GM23248 (cell line): ENCODE data around the gene NPY. TPM values are rescaled to one million over a fixed set of nuclear protein-coding genes. Genes with fewer than 3 reads are reported as not detected.
A peak's percentile ranks its signal among the peaks of the same experiment; 100 is the strongest.

Experiments
- DNase-seq: peaks from one replicate; pipeline ENCODE4 v3.0.0-alpha.2; 2015
- H2AFZ ChIP-seq: fragments of 200-600 bp; sonication (generic); 2 replicates; pipeline ENCODE4 v1.6.1; 2016; ENCODE audit warnings: antibody characterized with exemption
- H3F3A ChIP-seq: fragments of 200-600 bp; sonication (generic); 2 replicates; pipeline ENCODE4 v1.6.1; 2016; ENCODE audit warnings: mild to moderate bottlenecking, antibody characterized with exemption, mixed run types; ENCODE audit not compliant: insufficient read depth
- H3K27ac ChIP-seq: fragments of 200-600 bp; sonication (generic); 2 replicates; pipeline ENCODE4 v1.5.1; 2016; ENCODE audit warnings: mild to moderate bottlenecking
- H3K27me3 ChIP-seq: fragments of 200-600 bp; sonication (generic); replicated peaks from 2 replicates; pipeline ENCODE4 v1.6.1; 2016; ENCODE audit warnings: mild to moderate bottlenecking; ENCODE audit not compliant: insufficient read depth
- H3K36me3 ChIP-seq: fragments of 200-600 bp; sonication (generic); 2 replicates; pipeline ENCODE4 v1.6.1; 2016; ENCODE audit warnings: low read depth, mild to moderate bottlenecking
- H3K4me1 ChIP-seq: fragments of 200-600 bp; sonication (generic); 2 replicates; pipeline ENCODE4 v1.6.1; 2016; ENCODE audit warnings: mild to moderate bottlenecking; ENCODE audit not compliant: insufficient read depth
- H3K4me2 ChIP-seq: fragments of 200-600 bp; sonication (generic); one replicate; pipeline ENCODE4 v1.6.1; 2016; ENCODE audit warnings: mild to moderate bottlenecking; ENCODE audit not compliant: unreplicated experiment
- H3K4me3 ChIP-seq: fragments of 200-600 bp; sonication (generic); 2 replicates; pipeline ENCODE4 v1.5.1; 2016; ENCODE audit warnings: mild to moderate bottlenecking
- H3K79me2 ChIP-seq: fragments of 200-600 bp; sonication (generic); 2 replicates; pipeline ENCODE4 v1.6.1; 2016; ENCODE audit warnings: mild to moderate bottlenecking; ENCODE audit not compliant: insufficient read depth
- H3K9ac ChIP-seq: fragments of 200-600 bp; sonication (generic); 2 replicates; pipeline ENCODE4 v1.6.1; 2016; ENCODE audit warnings: mild to moderate bottlenecking
- H3K9me2 ChIP-seq: fragments of 200-600 bp; sonication (generic); 2 replicates; pipeline ENCODE4 v1.6.1; 2016; ENCODE audit warnings: mixed run types, mild to moderate bottlenecking, moderate library complexity; ENCODE audit not compliant: insufficient read depth
- H3K9me3 ChIP-seq: fragments of 200-600 bp; sonication (generic); one replicate; pipeline ENCODE4 v1.6.1; 2017; ENCODE audit warnings: low read depth
- H4K20me1 ChIP-seq: fragments of 200-600 bp; sonication (generic); 2 replicates; pipeline ENCODE4 v1.6.0; 2016; ENCODE audit not compliant: insufficient read depth
- EZH2 ChIP-seq: fragments of 200-600 bp; sonication (generic); IDR thresholded peaks from 2 replicates; pipeline ENCODE4 v1.6.1; 2018; ENCODE audit warnings: antibody characterized with exemption, mild to moderate bottlenecking; ENCODE audit not compliant: insufficient read depth, poor library complexity, severe bottlenecking
- EZH2phosphoT487 ChIP-seq: fragments of 200-600 bp; sonication (generic); IDR thresholded peaks from 2 replicates; pipeline ENCODE4 v1.6.1; 2018; ENCODE audit warnings: antibody characterized with exemption, moderate library complexity, mild to moderate bottlenecking, low read depth; ENCODE audit not compliant: insufficient read depth
- WGBS, 2 experiments: methylation state at CpG; one replicate each; pipeline ENCODE4 v1.1.6; 2015 to 2017; ENCODE audit warnings: low lambda C conversion rate in 2 of 2, low coverage in 1 of 2; ENCODE audit errors: missing lambda C conversion rate in 2 of 2; 5-methylcytosine and 5-hydroxymethylcytosine counted together
- in situ Hi-C: fragments of 300-500 bp; cut with MboI; formaldehyde crosslinking; loops from 2 replicates; pipeline ENCODE4 v1.15.0; 2020
- polyA plus RNA-seq: library from polyadenylated mRNA; unstranded; fragments of >200 nt; fragmentation: Nextera tagmentation; extraction: Ambion mirVana; gene quantifications from 2 replicates; pipeline ENCODE4 v1.2.1, GENCODE V29; 2016
- total RNA-seq: library from RNA; depleted of rRNA; stranded (reverse); fragments of >200 nt; shearing (Covaris generic); gene quantifications from 2 replicates; pipeline ENCODE4 v1.2.3, GENCODE V29; 2014

The NPY gene
- total and polyA plus RNA-seq, 2 experiments from 2014 or later = not detected

- H4K20me1 ChIP-seq = no peaks in the 10 kb centered on the region
- no peak overlapping the region for H3K9ac ChIP-seq
- H3K9me2 ChIP-seq = no peaks in the 10 kb centered on the region
- H3K4me1 ChIP-seq = no peaks in the 10 kb centered on the region
- WGBS, 2 experiments = 32 to 33% methylated on average over 5 of the region's 5 CpGs
- no peaks in the 10 kb centered on the region for H3K9me3 ChIP-seq
- H2AFZ ChIP-seq = no peak overlapping the region
- no peak overlapping the region for H3K27ac ChIP-seq
- TF ChIP-seq EZH2phosphoT487 (no peak), EZH2 (no peak)
- no peaks in the 10 kb centered on the region for H3F3A ChIP-seq
- no peaks in the 10 kb centered on the region for H3K36me3 ChIP-seq
- peak; percentile 28 for DNase-seq
- H3K4me2 ChIP-seq = no peak overlapping the region
- peaks cover 34% of the 10 kb centered on the region for H3K27me3 ChIP-seq
- no peaks in the 10 kb centered on the region for H3K79me2 ChIP-seq
- in situ Hi-C loops = no loop called here
- no peak overlapping the region for H3K4me3 ChIP-seq
Measured at GRCh38 chr7:24290004-24290641, 6.1 kb downstream of the NPY start.

DNA sequence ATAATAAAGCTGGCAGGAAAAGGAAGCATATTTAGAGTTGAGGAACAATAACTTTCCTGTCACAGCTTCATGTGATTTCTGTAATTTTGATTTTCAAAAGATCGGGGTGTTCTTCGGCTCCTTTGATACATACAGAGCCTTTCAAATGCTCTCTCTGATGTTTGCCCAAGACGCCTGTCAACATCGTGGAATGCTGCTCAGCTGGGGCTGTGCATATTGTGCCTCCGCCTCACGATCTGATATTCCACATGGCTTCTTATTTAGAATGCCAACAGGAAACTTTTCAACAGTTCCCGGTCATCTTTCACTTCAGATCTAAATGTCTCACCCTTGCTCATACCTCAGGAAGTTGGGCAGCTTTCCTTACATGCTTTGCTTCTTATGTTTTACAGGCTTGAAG is 7.3 kb downstream of the NPY start:
- no peaks in the 10 kb centered on the region for H3K9me2 ChIP-seq
- no peaks in the 10 kb centered on the region for H3K79me2 ChIP-seq
- H3K27me3 ChIP-seq = 0 out of 2 replicates have a peak, but pooled peaks cover 24% of the 10 kb centered on the region
- in situ Hi-C loops = no loop called here
- H3K36me3 ChIP-seq = no peaks in the 10 kb centered on the region
- no peak overlapping the region for H3K27ac ChIP-seq
- H3K9ac ChIP-seq = no peak overlapping the region
- no peak overlapping the region for H3K4me2 ChIP-seq
- H3K4me3 ChIP-seq = no peak overlapping the region
- H3K9me3 ChIP-seq = no peaks in the 10 kb centered on the region
- no peaks in the 10 kb centered on the region for H4K20me1 ChIP-seq
- WGBS, 2 experiments = 3 to 5% methylated on average over 7 of the region's 7 CpGs
- H3F3A ChIP-seq = no peaks in the 10 kb centered on the region
- no peaks in the 10 kb centered on the region for H3K4me1 ChIP-seq
- no peak for TF ChIP-seq EZH2phosphoT487
- TF ChIP-seq EZH2 = no peak
- no peak for DNase-seq
- no peak overlapping the region for H2AFZ ChIP-seq

GRCh38 chr7:24297362-24297761 is 13.4 kb downstream of the NPY start:
- no peak for DNase-seq
- Histone ChIP-seq H3K9me3 (no peaks in the 10 kb centered on the region), H3K9ac (no peak overlapping the region), H3K36me3 (no peaks in the 10 kb centered on the region), H3K27ac (no peak overlapping the region), H3K9me2 (no peaks in the 10 kb centered on the region), H2AFZ (no peak overlapping the region), H3K79me2 (no peaks in the 10 kb centered on the region), H3K4me2 (no peak overlapping the region), H3K4me3 (no peak overlapping the region), H4K20me1 (no peaks in the 10 kb centered on the region), H3K4me1 (no peaks in the 10 kb centered on the region), H3F3A (no peaks in the 10 kb centered on the region), H3K27me3 (0 out of 2 replicates have a peak, but pooled peaks cover 3% of the 10 kb centered on the region)
- WGBS, 2 experiments = 30 to 36% methylated on average over 3 of the region's 3 CpGs
- in situ Hi-C loops = no loop called here
- no peak for TF ChIP-seq EZH2
- TF ChIP-seq EZH2phosphoT487 = no peak

DNA sequence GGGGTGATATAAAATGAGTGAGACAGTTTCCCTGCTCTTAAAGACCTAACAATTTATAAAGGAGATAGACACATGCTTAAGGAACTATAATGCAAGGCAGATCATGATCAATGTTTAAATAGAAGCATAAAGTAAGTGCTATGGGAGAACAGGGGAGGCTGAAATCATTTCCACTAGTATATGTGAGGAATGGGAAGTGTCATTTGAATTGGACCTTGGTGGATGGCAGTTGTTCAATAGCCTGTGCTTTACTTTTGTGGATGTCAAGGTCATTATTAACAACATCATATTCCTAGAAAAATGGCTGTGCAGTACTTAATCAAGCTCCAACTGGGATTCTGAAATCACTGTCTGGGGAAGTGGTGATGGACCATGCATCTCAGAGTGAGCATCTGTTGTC is 14.7 kb downstream of the NPY start:
- Histone ChIP-seq H3K4me3 (no peak overlapping the region), H3F3A (no peaks in the 10 kb centered on the region), H3K4me2 (no peak overlapping the region), H3K36me3 (no peaks in the 10 kb centered on the region), H2AFZ (no peak overlapping the region), H3K9me2 (no peaks in the 10 kb centered on the region), H3K4me1 (no peaks in the 10 kb centered on the region), H3K79me2 (no peaks in the 10 kb centered on the region), H3K9me3 (no peaks in the 10 kb centered on the region), H3K27ac (no peak overlapping the region), H3K27me3 (no peaks in the 10 kb centered on the region), H3K9ac (no peak overlapping the region), H4K20me1 (no peaks in the 10 kb centered on the region)
- no peak for DNase-seq
- in situ Hi-C loops = no loop called here
- TF ChIP-seq EZH2 (no peak), EZH2phosphoT487 (no peak)

DNA sequence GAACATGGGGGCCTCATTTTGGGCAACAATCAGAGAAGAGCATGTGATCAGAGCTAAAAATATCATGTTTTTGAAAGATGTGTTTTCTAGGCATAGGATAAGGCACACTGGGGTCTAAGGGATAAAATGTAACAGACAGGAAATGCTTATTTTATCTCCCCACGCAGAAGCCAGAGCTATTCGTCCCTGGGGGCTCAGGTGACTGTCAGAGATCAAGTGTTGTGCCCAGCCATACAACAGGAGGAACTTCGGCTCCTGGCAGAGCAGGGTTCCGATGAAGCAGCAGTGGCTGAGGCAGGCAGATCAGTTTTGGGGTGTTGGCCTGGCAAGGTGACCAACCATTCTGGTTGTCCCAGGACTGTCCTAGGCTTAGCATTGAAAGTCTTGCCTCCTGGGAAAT is 15.2 kb downstream of the NPY start:
- in situ Hi-C loops = no loop called here

More for the DNA sequence above, 15.2 kb downstream of the NPY start:
- 34 to 35% methylated on average over 4 of the region's 4 CpGs for WGBS, 2 experiments
- Histone ChIP-seq H3K27ac (no peak overlapping the region), H3F3A (no peaks in the 10 kb centered on the region), H3K79me2 (no peaks in the 10 kb centered on the region), H3K4me3 (no peak overlapping the region), H3K9me3 (no peaks in the 10 kb centered on the region), H3K27me3 (no peaks in the 10 kb centered on the region), H3K4me2 (no peak overlapping the region), H3K36me3 (no peaks in the 10 kb centered on the region), H4K20me1 (no peaks in the 10 kb centered on the region), H3K4me1 (no peaks in the 10 kb centered on the region), H3K9me2 (no peaks in the 10 kb centered on the region), H2AFZ (no peak overlapping the region), H3K9ac (no peak overlapping the region)
- DNase-seq = no peak
- TF ChIP-seq EZH2 (no peak), EZH2phosphoT487 (no peak)
